Skin epidermis (tissue), 12 donors: ENCODE results near the gene ELAVL2.
A peak's percentile ranks its signal among the peaks of the same experiment; 100 is the strongest.

ENCODE experiments used
- H3K27ac ChIP-seq, 21 experiments: fragments of 200-600 bp; sonication (generic) in 11 of 21; one replicate each; pipeline ENCODE4 v1.5.0; 2020; ENCODE audit warnings: mild to moderate bottlenecking in 3 of 21, inconsistent platforms in 2 of 21, moderate library complexity in 2 of 21
- H3K4me3 ChIP-seq, 7 experiments: fragments of 200-600 bp; sonication (generic) in 2 of 7; one replicate each; pipeline ENCODE4 v1.5.0; 2020; ENCODE audit warnings: inconsistent platforms in 2 of 7, mild to moderate bottlenecking in 2 of 7, moderate library complexity in 1 of 7

The ELAVL2 gene

DNA sequence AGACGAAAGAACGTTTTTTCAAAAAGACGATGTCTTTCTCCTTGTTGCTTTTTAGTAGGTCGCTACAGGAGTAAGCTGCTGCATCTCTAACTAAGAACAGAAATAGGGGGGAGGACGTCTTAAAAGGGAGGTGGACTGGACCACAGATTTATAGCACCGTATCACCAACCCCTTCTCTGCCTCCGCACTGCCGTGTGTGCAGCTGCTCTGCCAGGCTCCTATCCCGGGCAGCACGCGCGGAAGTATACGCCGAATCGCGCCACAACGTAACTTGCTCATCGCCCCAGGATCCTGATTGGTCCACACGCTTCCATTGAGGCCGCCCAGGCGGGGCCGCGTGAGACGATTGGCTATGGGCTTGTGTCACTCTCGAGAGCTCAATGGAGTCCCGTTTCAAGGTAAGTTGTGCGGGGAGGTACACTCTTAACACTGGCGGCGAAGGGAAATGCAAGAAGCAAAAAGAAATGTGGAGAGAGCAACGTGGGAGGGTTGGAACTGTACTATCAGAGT is at the start of gene ELAVL2:
TSS of gene ELAVL2 (minus strand) at position 121 of the 510 bp plus-strand sequence. CDS start 64,006 bp downstream, outside the sequence.
- peak within 1 kb of the TSS; percentile 16 to 48 (median 22) for H3K4me3 ChIP-seq

DNA sequence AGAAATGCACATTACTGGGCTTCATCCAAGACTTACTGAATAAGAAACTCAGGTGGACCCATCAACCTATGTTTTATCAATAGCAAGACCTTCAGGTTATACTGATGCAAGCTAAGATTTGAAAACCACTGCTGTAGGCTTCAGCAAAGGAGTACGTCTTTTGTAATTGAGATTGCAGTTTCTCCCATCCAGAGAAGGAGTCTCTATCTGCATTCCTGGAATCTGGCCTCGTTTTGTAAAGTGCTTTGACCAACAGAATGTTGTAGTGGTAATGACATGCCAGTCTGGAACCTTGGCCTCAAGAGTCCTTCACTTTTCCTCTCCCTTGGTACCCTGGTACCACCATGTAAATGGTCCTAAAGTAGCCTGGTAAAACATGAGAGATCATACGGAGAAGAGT is 32.2 kb upstream of the ELAVL2 start:
- H3K4me3 ChIP-seq: no peak overlapping the region
- H3K27ac ChIP-seq: no peak overlapping the region

More for the DNA sequence above, at the start of gene ELAVL2:
- no peak within 1 kb of the TSS for H3K27ac ChIP-seq

DNA sequence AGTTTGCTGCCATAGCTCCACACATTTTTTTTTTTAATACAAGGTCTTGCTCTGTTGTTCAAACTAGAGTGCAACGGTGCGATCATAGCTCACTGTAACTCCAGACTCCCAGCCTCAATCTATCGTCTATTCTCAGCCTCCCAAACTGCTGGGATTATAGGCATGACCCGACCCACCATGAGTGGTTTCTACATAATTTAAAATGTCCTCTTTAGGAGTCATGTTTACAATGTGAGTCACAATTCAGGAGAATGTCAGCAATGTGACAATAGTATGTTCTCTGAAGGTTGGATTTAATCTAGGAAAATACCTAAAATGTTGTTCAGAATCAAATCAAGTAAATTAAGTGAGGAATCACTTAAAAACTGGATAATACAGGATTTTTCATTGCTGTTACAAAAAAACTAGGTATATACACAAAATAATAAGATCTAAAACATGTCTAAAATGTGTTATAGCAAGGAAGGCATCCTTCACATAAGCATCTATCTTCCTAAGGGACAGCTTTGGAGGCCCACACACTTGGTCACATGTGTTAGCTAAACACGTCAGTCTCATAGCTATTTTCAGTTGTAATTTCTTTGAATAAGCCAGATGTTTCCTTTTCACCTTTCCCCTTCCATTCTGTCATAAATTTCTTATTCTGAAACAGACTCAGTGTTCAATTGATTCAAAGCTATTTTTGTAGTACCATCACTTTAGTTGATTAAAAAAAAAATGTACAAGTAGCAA is 30.0 kb upstream of the ELAVL2 start:
- H3K27ac ChIP-seq: no peak overlapping the region
- no peak overlapping the region for H3K4me3 ChIP-seq

DNA sequence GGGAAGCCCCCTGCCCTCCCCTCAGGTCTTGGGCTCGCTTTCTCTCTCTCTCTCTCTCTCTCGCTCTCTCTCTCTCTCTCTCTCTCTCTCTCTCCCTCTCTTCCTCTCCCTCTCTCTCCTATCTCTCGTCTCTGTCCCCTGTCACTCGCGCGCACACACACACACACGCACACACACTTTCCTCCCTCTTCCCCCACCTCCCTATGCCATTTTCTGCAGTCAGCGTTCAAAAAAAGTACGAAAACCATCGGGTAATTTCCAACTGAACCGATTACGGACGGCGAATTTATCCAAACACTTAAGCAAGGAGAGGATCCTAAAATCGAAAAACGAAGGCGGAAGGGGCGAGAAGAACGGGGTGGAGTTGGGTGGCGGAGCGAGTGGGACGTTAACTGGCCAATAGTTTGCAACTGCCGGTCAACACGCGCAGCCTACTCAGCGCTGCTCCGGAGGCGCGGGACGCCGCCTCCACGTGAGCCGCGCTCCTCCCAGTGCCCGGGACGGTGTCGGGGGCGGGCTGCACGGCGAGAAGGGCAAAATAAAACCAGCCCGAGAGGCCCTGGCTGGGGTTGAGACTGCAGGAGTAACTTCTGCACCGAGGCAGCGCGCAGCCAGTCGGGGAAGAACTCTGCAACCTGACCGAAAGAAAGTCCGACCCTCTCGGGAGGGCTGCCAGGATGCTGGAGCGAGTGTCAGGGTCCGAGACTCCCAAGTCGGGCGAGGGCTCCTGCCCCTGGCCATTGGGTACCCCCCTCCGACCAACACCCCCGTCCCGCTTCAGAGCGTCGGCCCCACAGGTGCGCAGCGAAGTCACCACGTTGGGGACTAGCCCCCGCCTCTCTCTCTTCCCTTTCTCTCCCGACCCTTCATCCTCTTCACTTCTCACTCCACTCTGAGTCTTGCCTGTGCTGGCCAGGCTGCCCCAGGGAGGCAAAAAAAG is 24.9 kb upstream of the ELAVL2 start:
- Histone ChIP-seq H3K27ac (no peak overlapping the region), H3K4me3 (peak overlapping the region in 6 of 7 experiments; percentile 11 to 41 (median 20))

DNA sequence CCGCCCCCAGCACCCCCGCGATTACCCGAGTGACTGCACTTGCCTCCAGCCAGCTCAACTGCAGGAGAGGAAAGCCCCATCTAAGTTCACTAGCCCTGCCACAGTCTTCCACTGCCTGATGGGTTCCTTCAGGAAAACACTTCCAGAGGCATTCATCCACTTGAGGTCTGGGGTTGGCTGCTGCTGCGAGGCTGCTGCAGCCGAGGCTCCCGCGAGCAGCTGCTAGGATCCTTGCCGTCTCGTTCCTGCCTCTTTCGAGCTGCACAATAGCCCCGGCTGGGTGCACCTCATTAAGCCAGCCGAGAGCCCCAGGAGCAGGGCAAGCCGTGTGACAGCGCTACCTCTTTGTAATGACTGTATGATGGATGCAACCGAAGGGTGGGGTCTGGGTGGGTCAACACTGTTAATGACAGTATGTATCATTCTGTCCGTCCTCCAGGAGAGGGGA is 24.2 kb upstream of the ELAVL2 start:
- no peak overlapping the region for H3K27ac ChIP-seq
- peak overlapping the region in 2 of 7 experiments; percentile 16 to 41 for H3K4me3 ChIP-seq

DNA sequence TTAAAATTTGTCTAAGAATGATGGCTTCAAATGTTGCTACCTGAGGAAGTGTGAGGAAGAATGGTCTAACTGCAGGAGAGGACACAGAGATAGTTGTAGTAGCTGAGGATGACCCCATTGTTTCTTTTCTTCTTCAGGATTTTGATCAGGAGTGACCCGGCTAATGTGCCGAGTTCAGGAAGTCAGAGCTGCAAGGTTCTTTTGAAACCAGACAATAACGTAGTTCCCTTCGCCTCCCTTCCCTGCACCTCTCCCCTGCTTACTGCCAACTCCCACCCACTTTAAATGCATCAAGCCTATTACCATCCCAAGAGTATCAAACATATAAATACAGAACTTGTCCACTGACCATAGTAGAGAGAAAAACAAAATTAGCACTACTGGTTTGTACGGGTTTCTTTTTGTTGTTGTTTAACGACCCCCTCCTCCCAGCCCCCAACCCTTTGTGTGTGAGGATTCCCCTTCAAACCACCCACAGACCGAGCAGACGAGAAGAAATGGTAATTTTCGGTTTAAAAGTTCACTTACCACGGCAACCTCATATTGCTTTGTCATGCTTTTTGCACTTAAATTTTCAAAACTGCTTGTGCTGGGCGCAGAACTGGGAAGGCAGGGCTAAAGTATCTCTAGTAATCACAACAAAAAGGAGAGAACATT is 23.5 kb upstream of the ELAVL2 start:
- no peak overlapping the region for H3K4me3 ChIP-seq
- no peak overlapping the region for H3K27ac ChIP-seq

DNA sequence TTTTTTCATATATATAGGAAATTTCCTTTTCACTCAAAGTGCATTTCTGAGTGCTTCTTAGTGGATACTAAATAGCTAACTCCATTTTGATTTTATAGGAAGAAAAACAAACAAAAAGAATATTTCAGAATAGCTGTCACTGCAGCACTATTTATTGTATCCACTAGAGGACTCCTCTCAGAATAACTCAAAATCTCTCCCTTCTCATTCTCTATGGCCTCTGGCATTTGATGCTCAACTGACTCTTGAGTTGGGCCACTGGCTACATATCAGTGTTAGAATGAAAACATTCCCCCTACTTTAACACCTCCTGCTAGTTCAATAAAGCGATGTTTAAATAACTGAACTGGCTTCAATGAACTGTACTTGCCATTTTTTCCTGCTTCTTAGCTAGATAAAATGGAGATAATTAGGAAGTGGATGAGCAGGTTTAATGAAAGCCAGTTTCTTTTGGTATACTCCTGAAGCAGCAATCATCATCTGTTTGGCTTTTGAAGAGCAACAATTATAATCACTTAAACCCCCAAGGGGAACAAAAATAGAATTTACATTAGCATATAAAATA is 16.6 kb upstream of the ELAVL2 start:
- H3K27ac ChIP-seq: no peak overlapping the region
- H3K4me3 ChIP-seq: no peak overlapping the region

DNA sequence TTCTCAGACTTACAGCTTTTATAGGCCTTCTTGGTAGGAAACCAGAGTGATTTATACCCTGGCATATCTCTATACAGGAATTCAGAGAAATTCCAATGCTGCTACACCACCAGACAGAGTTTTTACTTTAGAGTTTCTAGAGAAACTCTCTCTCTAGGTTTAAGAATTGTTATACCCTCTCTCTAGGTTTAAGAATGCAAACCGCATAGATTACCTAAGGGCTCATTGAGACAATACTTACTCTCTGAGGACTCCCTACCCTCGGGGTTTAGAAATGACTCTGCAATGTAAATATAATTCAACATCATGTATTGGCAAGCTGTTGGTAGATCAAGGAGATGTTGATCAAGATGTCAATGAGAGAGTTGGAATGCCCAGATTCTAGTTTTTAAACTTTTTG is 15.3 kb upstream of the ELAVL2 start:
- no peak overlapping the region for H3K27ac ChIP-seq
- H3K4me3 ChIP-seq: no peak overlapping the region

DNA sequence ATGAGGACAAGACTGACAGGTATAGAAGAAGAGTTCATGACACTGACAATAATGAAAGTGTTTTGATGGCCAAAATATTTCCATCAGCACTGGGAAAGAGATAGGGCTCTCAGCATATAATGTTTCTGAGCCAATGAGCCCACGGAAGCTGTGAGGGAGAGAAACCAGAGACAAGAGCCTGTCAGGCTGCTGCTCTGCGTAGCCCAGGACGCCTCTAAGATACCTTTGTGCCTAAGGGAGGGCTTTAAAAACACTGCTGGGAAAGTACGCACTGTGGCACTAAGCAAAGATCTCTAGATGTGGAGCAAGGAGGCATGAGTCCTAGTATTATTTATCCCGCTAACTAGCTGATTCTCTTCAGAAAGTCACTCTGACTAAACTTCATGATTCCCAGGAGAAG is 11.0 kb upstream of the ELAVL2 start:
- Histone ChIP-seq H3K27ac (no peak overlapping the region), H3K4me3 (no peak overlapping the region)

DNA sequence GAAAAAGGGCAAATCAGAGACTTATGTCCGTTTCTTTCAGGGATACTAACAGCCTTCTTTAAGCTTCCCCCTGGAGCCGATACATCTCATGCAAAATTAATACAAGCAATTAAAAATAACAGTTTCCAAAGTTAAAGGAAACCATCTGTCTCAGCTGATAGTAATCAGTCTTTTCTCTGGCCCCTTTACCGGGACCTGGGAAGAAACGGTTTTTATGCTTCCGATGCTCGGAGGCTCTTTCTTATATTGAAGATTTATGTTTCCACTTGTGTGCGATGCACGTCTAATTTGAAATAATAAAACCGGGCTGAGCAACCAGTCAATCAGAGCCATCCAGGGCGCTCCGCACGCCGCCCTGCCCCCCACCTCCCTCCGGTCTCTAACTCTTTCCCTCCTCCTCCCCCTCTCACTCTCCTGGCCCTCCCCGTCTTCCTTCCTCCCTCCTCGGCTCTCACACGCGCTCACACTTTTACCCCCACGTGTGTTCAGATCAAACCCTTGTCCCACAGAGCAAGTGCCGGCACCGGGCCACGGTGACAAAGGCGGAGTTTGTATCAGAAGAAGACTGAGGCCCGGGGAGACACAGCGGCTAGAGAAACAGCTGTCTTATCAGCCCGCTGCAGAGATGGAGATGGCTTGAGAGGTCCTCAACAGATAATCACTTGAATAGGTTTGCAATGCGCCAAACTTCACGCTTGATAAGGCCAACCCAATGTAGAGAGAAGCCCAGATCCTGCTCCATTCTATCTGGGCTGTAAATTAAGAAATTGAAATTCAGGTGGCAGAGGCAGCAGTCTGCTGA is 5.1 kb upstream of the ELAVL2 start:
- H3K27ac ChIP-seq: no peak overlapping the region
- no peak overlapping the region for H3K4me3 ChIP-seq

DNA sequence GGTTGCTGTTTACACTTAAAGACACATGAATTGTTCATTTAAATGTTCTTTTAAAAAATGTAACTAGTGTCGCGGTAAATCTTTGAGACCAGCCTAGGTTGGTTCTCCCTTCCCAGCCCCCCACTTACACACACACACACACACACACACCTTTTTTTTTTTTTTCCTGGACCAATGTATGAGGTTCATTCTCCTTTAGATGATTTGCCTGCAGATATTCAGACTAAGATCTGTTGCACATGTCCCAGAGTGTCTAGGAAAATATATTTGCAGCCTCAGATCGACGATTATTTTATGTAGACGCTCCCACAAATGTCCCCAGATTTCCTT is 4.4 kb upstream of the ELAVL2 start:
- Histone ChIP-seq H3K27ac (no peak overlapping the region), H3K4me3 (no peak overlapping the region)

DNA sequence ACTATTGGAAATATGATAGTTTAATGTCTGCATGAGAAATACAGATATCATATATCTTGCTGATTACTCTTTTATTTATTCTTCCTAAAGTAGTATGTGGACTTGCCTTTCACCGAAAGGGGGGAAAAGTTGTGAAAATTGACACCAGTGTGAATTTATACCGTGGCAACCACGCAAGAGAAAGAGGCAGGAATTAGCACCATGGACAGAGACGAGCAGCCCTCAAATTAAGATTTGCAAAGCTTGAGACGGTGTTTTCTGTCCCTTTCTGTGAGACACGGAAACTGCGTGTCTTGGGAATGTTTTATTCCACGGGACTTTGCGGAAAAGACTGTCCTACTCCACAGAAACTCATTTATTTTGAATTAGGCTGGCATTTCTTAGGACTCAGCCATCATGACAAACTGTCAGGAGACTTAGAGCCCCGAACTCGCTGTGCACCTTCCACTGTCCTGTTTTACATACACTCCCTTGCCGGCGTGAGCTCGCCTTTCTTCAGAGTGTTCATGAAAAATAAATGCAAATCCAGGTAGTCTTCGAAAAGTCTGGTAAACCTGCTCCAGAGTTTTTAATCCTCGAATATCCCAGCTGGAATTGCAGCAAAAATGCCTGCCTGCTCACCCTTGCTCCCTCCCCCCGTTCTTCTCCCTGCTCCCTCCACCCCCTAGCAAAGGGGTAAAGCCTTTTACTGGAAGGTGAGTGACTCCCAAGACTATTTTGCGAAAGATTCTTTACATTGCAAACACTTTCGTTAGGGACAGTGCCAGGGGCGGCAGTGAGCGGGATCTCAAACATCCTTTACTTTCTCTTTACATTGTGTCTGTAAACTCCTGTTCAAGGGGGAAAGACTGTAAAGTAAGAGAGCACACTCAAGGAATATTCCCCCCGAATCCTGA is 3.8 kb upstream of the ELAVL2 start:
- H3K4me3 ChIP-seq: no peak overlapping the region
- no peak overlapping the region for H3K27ac ChIP-seq

DNA sequence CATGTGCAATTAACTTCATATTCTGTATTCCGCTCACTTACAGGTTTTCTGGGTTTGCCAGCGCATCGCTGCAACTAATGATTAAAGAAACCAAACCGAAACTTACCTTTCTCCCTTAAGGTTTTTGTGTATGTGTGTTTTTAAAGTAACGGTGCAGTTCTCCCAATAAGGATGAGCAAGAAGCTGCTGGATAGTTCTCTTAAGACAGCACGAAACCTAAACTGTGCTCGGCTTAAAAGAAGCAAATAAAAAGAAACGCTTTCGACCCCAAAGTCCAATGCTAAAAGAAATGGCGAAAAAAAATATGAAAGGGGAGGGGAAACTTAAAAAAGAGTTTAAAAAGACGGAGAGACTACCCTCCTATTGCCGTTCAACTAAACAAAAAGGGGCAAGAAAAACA is 340 bp downstream of the ELAVL2 start:
- Histone ChIP-seq H3K27ac (no peak overlapping the region), H3K4me3 (peak overlapping the region; percentile 16 to 48 (median 22))

DNA sequence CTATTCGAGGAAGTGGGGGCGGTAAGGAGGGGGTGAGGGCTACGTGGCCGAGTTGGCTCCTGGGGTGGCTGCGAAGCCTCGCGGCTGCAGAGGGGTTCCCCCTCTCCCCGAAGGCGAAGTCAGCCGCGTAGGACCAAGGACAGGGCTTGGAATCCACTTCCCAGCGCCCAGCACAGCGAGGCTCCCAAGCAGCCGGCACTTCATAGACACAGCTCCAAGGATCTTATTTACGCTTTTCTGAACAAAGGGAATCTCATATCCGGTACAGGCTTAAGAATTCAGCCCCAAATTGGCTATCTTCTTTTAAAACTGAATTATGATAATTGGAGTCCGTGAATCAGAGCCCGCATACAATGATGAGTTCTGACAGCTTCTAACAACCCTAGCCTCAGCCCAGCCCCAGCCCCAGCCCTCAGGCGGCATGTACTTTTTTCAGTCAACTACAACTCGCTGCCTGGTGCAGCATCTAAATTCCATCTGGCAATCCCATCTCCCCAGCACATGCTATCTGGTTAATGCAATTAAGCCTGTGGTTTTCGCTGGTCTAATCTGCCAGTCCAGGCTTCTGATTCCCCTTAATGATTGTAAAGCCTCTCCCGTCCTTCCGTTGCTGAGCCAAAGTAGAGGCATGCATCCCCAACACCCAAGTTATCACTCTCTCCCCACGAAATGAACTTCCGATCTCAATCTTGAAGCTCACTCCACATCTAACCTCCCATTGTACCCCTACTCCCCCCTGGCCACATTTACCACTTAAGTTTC is 1.0 kb downstream of the ELAVL2 start:
- peak overlapping the region; percentile 16 to 48 (median 22) for H3K4me3 ChIP-seq
- no peak overlapping the region for H3K27ac ChIP-seq

DNA sequence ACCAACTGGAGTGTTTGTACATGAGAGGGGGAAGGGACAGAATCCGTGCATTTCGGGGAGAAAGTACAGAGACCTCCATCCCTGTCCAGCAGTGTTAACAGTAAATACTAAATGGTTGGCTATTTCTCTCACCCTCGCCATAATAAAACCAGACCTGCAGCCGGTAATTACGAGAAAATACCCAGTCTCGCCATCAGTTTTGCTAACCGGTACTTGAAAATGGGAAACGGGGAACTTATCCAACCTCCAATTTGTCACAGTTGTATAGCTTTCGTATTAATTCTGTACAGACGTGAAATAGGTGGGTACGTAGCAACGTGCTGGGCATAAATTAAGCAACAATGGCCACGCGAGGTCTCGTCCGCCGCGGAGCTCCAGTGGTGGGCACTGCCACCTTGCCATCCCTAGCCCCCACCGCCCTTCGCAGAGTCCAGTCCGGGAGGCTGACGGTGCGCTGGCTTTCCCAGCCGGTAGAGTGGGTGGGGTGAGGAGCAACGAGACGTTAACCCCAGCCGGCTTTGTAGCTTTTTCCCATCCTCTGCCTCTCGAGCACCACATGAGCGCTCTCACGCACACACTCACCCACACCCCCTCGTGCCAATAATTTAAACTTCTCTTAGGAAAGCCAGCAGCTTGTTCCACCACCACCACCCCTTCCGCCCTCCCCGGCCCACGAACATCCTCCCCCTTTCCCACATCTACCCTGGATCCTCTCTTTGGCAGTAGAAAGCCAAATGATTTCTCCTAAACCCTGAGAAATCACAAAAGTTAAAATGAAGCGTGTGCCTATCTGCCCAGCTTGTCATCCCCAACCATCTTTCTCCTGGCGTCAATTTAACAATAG is 1.8 kb downstream of the ELAVL2 start:
- Histone ChIP-seq H3K4me3 (peak overlapping the region in 2 of 7 experiments; percentile 45 to 48), H3K27ac (no peak overlapping the region)

DNA sequence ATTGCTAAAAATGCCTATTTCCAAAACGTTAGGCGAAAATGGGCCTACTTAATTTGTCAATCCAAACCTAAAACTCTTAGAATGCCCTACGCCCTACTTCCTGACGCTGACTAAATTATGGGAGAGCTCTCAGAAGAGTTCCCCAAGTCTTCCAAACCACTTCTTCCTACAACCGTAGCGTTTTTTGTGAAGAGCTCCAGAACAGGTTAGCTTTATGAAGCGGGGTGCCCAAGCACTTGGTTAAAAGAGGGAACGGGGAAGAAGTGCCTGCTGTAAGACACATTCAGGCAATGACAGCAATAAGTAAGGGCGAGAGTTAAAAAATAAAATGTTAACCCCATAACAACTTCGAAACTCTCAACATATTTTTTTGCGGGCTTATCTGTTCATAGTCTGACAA is 2.8 kb downstream of the ELAVL2 start:
- Histone ChIP-seq H3K27ac (no peak overlapping the region), H3K4me3 (no peak overlapping the region)
